Measurements from ENCODE around the gene DMRTC1.
"Not testable (repeated sequence)": the region's sequence is repeated elsewhere in the genome, so short reads cannot be mapped to it uniquely, and the experiment has no call there.

Gene DMRTC1

GRCh38 chrX:72943819-72944169, at the start of gene DMRTC1:
Gene DMRTC1, minus strand, starts transcription at chrX:72943837. Its CDS starts 68,143 bp downstream, at chrX:72875694.
- not testable (repeated sequence) for DNase-seq

GRCh38 chrX:72980894-72981469, 37.3 kb upstream of the DMRTC1 start:
- DNase-seq, result not testable (repeated sequence)

- not testable (repeated sequence) for DNase-seq
Observed at GRCh38 chrX:72974885-72975284, 31.2 kb upstream of the DMRTC1 start.

- not testable (repeated sequence) for DNase-seq
Observed at GRCh38 chrX:72971859-72972258, 28.2 kb upstream of the DMRTC1 start.

GRCh38 chrX:72959971-72960370, 16.3 kb upstream of the DMRTC1 start:
- DNase-seq, result not testable (repeated sequence)

GRCh38 chrX:72943035-72943818, 410 bp downstream of the DMRTC1 start:
- DNase-seq, result not testable (repeated sequence)

GRCh38 chrX:72942272-72942671, 1.4 kb downstream of the DMRTC1 start:
- DNase-seq, result not testable (repeated sequence)

GRCh38 chrX:72937906-72938305, 5.7 kb downstream of the DMRTC1 start, which contains the start of gene FAM236A:
Gene FAM236A, plus strand, starts transcription at chrX:72938206. Its CDS starts 57 bp downstream, at chrX:72938263.
- not testable (repeated sequence) for DNase-seq

GRCh38 chrX:72936882-72937455, 6.7 kb downstream of the DMRTC1 start:
- not testable (repeated sequence) for DNase-seq

- not testable (repeated sequence) for DNase-seq
Observed at GRCh38 chrX:72936455-72936854, 7.2 kb downstream of the DMRTC1 start.

GRCh38 chrX:72932283-72932682, 11.4 kb downstream of the DMRTC1 start:
- not testable (repeated sequence) for DNase-seq

GRCh38 chrX:72916096-72916495, 27.5 kb downstream of the DMRTC1 start:
- DNase-seq, result not testable (repeated sequence)

- not testable (repeated sequence) for DNase-seq
Observed at GRCh38 chrX:72912315-72912714, 31.3 kb downstream of the DMRTC1 start, which contains the start of gene FAM236C. Gene FAM236C, plus strand, starts transcription at chrX:72912615. Its CDS starts 100 bp downstream, at chrX:72912715.

GRCh38 chrX:72889740-72890139, 53.9 kb downstream of the DMRTC1 start:
- not testable (repeated sequence) for DNase-seq

GRCh38 chrX:72882898-72883297, 60.7 kb downstream of the DMRTC1 start:
- DNase-seq, result not testable (repeated sequence)

- not testable (repeated sequence) for DNase-seq
Observed at GRCh38 chrX:72837532-72837931, 106.1 kb downstream of the DMRTC1 start.

- DNase-seq, result not testable (repeated sequence)
Observed at GRCh38 chrX:72830701-72831100, 112.9 kb downstream of the DMRTC1 start.
